ENCODE measurements around the gene HSDL1.

- TF ChIP-seq EZH2 (IDR thresholded peaks at IDR 0.05; ENCODE audit: low read length, unreplicated experiment) (no peak), CTCF (conservative IDR thresholded peaks at IDR 0.05; ENCODE audit: low read depth, low read length) (no peak)
Measured at GRCh38 chr16:84075376-84075775, 69.6 kb downstream of the HSDL1 start.

Data from PC-3 (cell line).